Measurements from ENCODE around the gene TTF1.

TTF1 gene

DNA sequence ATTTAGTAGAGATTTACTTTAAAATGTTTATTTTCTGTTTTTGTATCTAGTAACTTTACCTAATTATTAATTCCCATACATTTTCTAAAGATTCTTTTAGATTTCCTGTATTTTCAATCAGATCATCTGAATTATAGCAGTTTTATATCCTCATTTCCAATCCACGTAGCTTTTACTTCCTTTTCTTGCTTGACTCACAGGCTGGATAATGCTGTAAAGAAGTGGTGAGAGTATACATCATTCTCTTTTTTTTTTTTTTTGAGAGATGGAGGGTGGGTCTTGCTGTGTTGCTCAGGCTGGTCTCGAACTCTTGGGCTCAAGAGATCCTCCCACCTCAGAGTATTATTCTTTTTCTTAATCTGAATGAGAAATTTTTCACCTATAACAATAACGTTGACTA lies 40.7 kb downstream of the TTF1 start:
- no peak for DNase-seq

DNA sequence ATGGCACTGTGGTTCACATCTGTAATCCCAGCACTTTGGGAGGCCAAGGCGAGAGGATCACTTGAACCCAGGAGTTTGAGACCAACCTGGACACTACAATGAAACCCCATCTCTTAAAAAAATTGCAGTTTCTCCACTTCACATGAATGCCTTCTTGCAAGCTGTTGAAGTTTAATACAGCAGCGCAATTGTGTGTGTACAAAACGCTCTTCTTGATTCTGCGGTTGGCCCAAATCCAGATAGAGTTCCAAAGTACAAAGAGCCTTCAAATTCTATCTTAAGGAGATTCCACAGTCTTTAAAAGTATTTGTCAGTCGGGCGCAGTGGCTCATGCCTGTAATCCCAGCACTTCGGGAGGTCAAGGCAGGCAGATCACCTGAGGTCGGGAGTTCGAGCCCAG lies 42.6 kb downstream of the TTF1 start:
- DNase-seq: no peak

DNA sequence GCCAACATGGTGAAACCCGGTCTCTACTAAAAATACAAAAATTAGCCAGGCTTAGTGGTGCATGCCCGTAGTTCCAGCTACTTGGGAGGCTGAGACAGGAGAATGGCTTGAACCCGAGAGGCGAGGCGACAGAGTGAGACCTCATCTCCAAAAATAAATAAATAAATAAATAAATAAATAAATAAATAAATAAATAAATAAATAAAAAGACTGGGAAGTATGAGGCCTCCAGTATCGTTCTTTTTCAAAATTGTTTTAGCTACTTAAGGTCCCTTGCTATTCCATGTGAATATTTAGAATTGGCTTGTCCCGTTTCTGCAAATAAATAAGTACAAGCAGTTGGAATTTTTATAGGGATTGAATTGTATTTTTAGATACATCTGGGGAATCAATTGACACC lies 48.9 kb downstream of the TTF1 start:
- DNase-seq: no peak

DNA sequence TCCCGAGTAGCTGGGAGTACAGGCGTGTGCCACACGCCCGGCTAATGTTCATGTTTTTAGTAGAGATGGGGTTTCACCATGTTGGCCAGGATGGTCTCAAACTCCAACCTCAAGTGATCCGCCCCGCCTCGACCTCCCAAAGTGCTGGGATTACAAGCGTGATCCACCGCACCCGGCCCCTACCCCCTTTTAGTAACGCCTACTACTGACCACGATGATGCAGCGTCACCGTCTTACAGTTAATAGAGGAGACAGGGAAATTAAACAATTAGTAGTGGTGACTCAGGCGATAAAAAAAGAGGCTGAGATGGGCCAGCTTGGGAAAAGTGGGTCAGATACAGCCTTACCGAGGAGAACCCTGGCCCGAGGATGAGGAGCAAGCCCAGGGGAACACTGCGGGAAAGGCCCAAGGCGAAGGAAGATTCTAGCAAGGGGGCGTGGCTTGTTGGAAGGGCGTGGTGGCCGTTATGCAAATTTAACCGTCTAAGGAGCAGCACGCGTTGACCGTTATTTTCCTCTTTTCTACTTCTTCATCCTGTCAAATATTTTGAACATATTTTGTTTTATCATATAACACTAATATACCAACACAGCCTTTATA lies 50.2 kb downstream of the TTF1 start:
- no peak for DNase-seq

DNA sequence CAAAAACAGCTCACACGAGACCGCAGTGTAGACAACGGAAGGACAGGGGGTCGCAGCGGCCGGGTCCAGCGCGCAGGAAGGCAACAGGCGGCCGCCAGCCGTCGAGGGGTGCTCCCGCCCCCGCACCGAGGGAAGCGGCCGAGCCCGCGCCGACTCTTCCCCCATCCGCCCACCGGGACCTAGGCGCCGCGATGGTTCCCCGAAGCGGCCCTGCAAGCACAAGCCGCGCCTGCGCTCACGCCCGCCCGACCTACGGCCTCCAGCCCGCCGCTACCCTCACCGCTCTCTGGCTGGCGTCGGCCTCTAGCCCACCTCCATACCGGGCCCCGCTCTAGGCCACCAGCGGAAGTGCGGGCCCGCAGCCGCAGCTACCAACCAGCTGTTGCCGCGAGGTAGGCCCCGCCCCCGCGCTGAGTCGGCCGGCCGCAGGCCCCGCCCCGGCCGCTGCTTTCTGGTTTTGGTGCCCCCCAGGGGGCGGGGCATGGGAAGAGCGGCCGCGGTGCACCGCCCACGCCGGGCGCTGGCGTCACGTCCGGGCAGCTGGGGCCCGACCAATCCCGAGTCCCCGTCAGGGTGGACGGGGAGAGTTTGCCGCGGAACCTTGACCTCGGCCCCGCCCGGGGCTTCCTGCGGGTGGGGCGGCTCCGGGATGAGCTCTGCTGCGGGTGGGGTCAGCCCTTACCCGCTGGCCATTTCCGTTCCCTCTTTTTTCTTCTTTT lies 51.8 kb downstream of the TTF1 start, which contains the start of gene SETX:
SETX (minus strand) TSS at position 350 of the 719 bp plus-strand sequence. CDS start 5,558 bp downstream, outside the sequence.
- peak; percentile 99 for DNase-seq

DNA sequence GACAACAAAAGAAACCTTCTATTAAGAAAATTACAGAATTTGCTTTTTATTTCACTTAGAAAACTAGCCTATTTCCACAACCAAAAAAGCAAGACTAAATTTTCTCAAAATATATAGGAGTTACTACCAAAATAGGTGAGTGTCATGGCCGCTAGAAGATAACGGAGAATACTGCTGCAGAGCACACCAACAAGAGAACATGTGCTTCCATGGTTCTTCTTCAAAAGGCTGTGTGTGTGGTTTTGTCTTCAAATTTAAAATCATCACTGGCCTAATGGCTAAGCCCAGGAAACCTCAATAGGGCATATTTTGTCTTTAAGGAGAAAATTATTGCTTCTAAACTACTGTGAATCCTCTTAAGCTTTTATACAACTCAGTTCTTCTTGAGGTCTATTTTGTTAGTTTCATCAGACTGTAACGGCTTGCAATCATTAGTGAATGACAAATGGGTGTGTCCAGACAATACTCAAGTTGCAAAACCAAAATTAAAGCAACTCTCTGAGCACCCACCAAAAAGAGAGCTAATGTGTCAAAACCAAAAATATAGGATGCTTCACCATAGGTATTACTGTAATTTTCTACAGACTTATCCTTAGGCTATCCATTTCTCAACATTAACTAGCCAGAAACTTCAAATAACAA lies 55.1 kb downstream of the TTF1 start:
- no peak for DNase-seq

DNA sequence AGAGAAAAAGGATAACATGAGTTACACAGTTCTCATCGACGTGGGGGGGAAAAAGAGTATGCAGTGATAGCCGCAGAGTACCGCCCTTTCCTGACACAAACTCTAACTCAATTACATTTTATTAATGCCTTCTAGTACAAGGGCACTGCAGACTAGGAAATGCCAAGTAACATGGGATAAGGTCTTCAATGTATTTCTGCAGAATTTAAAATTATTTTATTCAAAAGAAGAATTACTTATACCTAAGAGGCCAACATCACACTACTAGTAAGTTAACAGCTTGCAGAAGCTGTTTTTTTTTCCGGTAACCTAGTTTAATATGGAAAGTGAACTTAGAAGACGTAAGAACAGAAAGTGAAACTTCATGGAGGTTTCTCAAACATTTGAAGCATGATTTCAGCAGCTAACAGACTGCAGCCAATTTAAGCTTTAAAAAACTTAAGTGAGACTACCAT lies 55.8 kb downstream of the TTF1 start:
- DNase-seq: no peak

DNA sequence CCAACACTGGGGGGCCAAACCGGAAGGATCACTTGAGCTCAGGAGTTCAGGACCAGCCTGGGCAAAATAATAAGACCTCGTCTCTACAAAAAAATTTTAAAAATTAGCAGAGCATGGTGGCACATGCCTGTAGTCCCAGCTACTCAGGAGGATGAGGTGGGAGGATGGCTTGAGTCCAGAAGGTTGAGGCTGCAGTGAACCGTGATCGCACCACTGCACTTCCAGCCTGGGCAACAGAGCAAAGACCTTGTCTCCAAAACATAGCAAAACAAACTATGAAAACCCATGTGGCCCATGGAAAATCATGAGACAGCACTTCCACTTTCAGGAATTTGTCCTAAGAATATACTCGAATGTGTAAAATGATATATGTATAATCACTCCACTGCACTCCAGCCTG lies 58.0 kb downstream of the TTF1 start:
- no peak for DNase-seq

DNA sequence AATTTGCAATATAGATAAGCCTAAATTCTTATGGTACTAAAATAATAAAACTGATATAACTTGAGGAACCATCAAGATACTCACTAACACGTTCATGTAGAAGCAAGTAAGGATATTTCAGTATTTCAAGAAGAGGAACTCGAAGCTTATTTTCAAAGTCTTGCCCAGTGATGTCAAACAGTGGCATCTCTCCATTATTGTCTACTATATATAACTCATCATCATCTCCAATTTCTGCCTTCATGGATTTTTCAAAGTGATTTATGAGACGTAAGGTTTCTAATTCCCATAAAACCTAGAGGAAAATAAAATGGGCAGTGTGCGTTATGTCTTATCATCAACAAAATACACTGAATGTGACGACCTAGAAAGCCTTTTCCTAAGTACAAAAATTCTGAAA lies 60.5 kb downstream of the TTF1 start:
- DNase-seq: no peak

DNA sequence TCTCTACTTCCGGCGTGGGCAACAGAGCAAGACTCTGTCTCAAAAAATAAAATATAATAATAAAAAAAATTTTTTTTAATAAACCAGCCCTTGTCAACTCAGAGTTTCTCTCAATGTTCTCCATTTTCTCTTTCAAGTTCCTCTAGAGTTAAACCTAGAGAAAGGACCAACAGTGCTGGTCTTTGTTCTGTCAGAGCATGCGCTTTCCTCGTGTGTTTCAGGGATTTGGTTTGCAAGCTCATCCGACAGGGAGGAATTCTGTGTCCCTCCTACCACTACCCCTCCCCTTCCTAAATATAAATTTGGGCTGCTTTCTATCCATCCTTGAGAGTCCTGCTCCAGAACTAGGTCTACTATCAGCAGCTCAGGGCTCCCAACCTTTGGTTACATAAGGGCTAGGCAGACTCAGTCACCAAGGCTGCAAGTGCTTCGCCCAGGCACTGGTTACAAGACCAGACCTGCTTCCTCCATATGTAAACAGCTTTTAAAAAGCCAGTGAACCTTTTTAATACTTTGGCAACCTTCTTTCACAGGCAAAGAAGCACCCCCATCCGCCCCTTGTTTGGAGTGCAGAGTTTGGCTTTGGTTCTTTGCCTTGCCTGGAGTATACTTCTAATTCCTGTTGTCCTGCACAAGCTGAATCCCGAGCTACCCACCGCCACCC lies 65.3 kb downstream of the TTF1 start:
- no peak for DNase-seq

DNA sequence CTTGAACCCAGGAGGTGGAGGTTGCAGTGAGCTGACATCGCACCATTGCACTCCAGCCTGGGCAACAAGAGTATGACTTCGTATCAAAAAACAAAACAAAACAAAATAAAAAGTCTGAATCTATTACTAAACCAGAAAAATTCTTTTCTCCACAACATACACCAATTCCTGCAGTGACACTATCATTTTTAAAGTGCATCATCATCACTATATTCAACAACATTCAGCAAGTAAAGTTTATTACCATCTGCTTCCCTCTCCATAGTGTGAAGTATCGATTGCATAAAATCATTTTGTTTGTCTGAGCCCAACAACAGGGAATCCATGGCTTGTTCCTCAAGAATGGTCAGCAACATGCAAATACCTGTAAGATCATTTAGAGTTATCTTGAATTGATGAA lies 72.3 kb downstream of the TTF1 start:
- no peak for DNase-seq

DNA sequence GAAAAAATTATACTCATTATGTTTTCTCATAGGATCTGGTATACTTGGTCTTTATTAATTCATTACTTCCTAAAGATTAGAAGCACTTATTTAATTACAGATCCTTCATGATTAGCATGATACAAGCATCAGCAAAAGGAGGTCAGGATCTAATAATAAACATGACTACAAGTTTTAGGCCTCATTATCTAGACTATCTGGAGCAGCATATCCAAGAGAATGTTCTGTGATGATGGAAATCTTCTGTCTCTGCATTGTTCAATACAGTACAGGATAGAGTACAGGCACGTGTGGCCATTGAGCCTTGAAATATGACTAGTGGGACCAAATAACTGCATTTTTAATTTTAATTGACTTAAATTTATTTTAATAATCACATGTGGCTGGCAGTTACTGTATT lies 73.1 kb downstream of the TTF1 start:
- no peak for DNase-seq

DNA sequence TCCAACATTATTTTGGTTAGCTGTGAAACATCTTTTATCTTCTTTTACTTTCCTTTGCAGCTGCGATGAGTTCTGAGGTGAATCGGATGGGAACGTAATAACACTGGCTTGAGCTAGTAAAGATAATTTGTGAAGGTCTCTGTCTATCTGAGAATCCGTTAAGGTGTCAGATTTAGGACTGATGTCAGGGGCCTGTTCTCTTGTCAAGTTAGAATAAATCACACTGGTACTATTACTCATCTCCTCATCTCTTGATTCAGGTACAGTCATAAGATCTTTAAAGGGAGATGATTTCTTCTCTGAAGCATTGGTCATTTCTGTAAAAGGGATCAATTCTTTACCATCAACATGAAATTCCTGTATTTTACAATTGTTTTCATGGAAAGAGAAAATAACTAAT lies 78.1 kb downstream of the TTF1 start:
- DNase-seq: no peak

DNA sequence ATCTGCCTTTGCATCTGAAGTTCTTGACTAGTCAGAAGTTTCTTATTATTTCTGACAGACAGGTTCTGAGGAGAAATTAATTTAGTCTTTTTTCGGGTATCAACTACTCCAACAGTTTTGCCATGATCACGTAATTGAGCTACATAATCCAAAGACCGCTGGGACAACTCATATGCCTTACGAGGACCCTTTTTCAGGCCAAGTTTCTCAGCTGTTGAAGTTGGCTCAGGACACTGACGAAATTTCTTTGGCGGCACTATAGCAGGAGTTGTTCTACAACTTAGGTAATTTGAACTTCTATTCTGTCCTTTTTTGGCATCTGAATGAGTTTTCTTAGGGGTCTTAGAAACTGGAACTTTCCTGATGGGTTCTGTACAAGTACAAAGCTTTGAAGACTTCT lies 79.1 kb downstream of the TTF1 start:
- no peak for DNase-seq
